Activated CD8-positive, alpha-beta memory T cell treated with anti-CD3 and anti-CD28 coated beads, Interleukin-2, amount 10 ng/mL, durations not matched to agents 7 days and 5 days (primary cell): ENCODE results near the gene DHX15. TPM values are rescaled to one million over a fixed set of nuclear protein-coding genes. Genes with fewer than 3 reads are reported as not detected.

Source experiments
- ATAC-seq: fragments of 150-1000 bp; cut with Tn5 transposase; one replicate; pipeline ENCODE4 v1.10.0; 2021; ENCODE audit warnings: moderate library complexity
- CTCF ChIA-PET: fragments of 350-600 bp; sonication (Branson Sonifier 250); formaldehyde crosslinking; loops from one replicate; lab custom pipeline; 2021; ENCODE audit warnings: antibody characterized with exemption; lab: Charles Lee
- DNase-seq: peaks from one replicate; pipeline ENCODE4 v3.0.0-alpha.2; 2020
- H3K27ac Mint-ChIP-seq: one replicate; pipeline ENCODE4 v1.8.0; 2021; ENCODE audit warnings: mild to moderate bottlenecking, mixed read lengths
- H3K27me3 Mint-ChIP-seq: one replicate; pipeline ENCODE4 v1.8.0; 2021; ENCODE audit warnings: mixed read lengths
- H3K36me3 Mint-ChIP-seq: one replicate; pipeline ENCODE4 v1.8.0; 2021; ENCODE audit warnings: mild to moderate bottlenecking, mixed read lengths
- H3K4me1 Mint-ChIP-seq: one replicate; pipeline ENCODE4 v1.8.0; 2021; ENCODE audit warnings: mixed read lengths
- H3K4me3 Mint-ChIP-seq: one replicate; pipeline ENCODE4 v1.8.0; 2021; ENCODE audit warnings: mild to moderate bottlenecking, moderate library complexity, mixed read lengths
- H3K9me3 Mint-ChIP-seq: one replicate; pipeline ENCODE4 v1.8.0; 2022; ENCODE audit warnings: low read depth, mixed read lengths
- total RNA-seq, 2 experiments: library from RNA; stranded (reverse); gene quantifications; one replicate each; pipeline ENCODE4 v1.2.3, GENCODE V29; 2021

DHX15 gene
- total RNA-seq, 2 experiments from 2014 or later = 180 to 196 TPM

DNA sequence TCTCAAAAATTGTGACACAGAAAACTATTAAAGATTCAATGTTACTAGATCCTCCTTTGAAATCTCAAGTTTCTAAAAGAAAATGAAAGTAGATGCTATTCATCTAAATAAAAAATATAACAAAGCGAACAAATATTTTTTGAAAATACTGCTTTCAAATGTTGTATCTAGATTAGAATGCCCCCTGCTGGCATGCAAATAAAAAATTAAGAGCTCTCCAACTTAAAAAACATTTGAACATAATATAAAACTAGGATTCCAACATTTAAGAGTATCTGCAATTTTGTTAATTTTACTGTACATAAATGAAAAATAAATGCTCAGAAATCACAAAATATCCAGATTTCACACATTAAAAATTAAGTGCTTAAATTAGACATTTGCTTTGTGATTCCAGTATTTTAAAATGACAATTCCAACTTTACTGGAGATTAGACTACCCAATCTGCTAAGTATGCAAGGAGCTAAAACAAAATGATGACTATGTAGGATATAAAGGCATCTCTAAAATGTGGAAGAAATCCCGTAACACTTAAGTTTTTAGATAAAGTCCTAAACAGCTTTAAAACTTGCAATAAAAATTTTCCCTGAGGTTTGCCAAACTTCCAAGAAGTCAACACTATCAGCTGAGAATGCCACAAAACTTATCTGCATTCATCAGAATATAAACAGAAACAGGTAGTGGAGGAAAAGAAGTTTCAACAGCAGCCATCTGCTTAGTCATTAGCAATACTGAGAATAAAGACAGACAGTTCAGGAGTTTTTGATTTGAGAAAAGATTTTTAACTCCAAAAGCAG, 32.7 kb downstream of the DHX15 start:
- Mint-ChIP-seq H3K4me3 (no peak overlapping the region), H3K27me3 (no peaks in the 10 kb centered on the region), H3K9me3 (no peaks in the 10 kb centered on the region), H3K27ac (peak overlapping the region; percentile 46), H3K4me1 (peaks cover 45% of the 10 kb centered on the region), H3K36me3 (peaks cover 59% of the 10 kb centered on the region)
- CTCF ChIA-PET = interaction anchor here (0.7 to 2.7 kb wide), 15 partner anchors 9 to 81 kb away, joined by 3 to 9 read pairs (median 4); partner anchors contain the start of gene DHX15
- ATAC-seq = peak; percentile 33
- DNase-seq = no peak

DNA sequence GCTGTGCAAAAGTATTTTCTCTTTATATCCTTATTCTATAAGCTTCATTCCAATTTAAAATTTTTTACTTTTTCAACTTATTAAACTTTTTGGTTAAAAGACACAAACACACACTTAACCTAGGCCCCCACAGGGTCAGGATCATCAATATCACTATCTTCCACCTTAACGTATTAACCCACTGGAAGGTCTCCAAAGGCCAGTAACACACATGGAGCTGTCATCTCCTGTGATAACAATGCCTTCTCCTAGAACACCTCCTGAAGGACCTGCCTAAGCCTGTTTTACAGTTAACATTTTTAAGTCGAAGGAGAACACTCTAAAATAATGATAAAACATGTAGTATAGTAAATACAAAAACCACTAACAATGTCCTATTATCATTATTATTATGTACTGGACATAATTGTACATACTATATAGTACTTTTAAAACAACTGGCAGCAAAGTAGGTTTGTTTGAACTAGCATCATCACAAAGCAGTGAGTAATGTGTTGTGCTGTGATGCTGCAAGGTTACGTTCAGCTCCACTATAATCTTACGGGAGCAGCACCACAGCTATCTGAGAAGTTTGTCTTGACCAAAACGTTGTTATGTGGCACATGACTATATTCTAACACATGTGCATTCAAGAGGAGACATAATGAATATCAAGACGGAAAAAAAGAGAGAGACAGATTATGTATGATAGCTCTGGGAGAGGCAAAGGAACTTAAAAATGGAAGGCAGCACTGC, 33.7 kb downstream of the DHX15 start:
- H3K27ac Mint-ChIP-seq = no peak overlapping the region
- H3K4me1 Mint-ChIP-seq = peaks cover 42% of the 10 kb centered on the region
- CTCF ChIA-PET = interaction anchor here (1.0 to 2.7 kb wide), 8 partner anchors 12 to 38 kb away, joined by 3 to 9 read pairs (median 5); partner anchors contain the start of gene DHX15
- H3K36me3 Mint-ChIP-seq = peaks cover 55% of the 10 kb centered on the region
- H3K27me3 Mint-ChIP-seq = no peaks in the 10 kb centered on the region
- ATAC-seq (no peak), DNase-seq (no peak)
- no peak overlapping the region for H3K4me3 Mint-ChIP-seq
- H3K9me3 Mint-ChIP-seq = no peaks in the 10 kb centered on the region

DNA sequence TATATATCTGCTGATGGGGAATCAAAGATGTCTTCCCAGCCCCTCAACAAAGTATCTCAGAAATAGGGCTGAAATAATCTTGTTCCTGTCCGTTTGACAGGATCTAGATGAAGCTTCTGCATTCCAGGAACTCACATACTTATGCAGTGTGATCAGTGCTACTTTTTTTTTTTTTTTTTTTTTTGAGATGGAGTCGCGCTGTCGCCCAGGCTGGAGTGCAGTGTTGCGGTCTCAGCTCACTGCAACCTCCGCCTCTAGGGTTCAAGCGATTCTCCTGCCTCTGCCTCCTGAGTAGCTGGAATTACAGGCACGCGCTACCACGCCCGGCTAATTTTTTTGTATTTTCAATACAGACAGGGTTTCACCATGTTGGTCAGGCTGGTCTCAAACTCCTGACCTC, 36.4 kb downstream of the DHX15 start:
- no peak for DNase-seq
- Mint-ChIP-seq H3K9me3 (no peaks in the 10 kb centered on the region), H3K27me3 (no peaks in the 10 kb centered on the region), H3K4me3 (no peak overlapping the region), H3K27ac (no peak overlapping the region), H3K36me3 (peaks cover 50% of the 10 kb centered on the region), H3K4me1 (peaks cover 56% of the 10 kb centered on the region)
- CTCF ChIA-PET = no interaction called here
- no peak for ATAC-seq

DNA sequence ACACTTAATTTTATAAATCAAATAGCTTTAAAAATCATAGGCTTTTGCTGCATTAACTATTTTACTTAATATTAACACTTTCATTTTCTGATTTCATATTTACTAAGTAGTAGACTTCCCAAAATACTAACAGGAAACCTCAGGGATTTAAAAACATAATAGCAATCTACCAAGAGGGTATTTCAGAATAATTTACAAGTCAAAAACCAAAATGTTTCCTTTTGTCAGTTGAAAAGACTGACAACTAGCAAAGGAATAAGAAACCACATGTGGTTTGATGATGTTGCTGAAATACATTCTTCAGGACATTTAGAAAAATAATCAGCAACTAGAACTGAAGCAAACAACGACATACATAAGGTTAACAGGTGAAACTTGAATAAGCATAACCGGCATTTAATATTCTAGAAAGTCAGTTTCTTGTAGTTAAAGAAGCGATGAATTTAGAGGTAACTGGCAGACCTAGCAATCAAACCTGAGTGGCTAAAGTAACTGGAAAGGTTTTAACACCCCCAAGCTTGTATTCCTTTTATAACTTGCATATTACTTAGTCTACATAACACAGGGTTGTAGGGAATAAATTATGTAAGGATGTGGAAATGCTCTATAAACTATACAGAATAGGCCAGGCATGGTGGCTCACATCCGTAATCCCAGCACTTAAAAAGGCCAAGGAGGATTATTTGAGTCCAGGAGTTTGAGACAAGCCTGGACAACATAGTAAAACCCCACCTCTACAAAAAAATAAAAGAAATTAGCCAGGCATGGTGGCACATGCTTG, 40.0 kb downstream of the DHX15 start:
- CTCF ChIA-PET = no interaction called here
- no peaks in the 10 kb centered on the region for H3K27me3 Mint-ChIP-seq
- no peak overlapping the region for H3K4me3 Mint-ChIP-seq
- H3K9me3 Mint-ChIP-seq = no peaks in the 10 kb centered on the region
- no peak for DNase-seq
- ATAC-seq = no peak
- peak overlapping the region; percentile 46 for H3K27ac Mint-ChIP-seq
- H3K36me3 Mint-ChIP-seq = peaks cover 62% of the 10 kb centered on the region
- peaks cover 51% of the 10 kb centered on the region for H3K4me1 Mint-ChIP-seq

DNA sequence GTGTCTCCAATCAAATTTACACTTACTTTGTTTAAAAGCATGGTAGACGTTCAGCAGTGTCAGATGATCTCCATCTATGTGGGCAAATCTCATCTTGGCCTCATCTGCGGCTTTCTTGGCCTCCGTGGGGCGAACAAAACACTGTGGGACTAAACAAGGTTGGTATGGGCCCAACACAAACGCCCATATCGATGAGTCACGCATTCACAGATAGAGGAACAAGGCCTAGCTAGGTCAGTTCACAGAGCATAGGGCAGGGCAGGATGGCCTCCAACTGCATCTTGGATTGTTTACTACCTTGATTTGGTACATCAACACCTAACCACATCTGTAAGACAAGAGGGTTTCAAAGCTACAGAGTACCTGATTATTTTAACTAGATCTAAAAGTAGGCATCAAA, 47.3 kb downstream of the DHX15 start:
- H3K36me3 Mint-ChIP-seq = peaks cover 62% of the 10 kb centered on the region
- H3K9me3 Mint-ChIP-seq = no peaks in the 10 kb centered on the region
- no peaks in the 10 kb centered on the region for H3K27me3 Mint-ChIP-seq
- ATAC-seq = no peak
- H3K4me1 Mint-ChIP-seq = peaks cover 28% of the 10 kb centered on the region
- H3K27ac Mint-ChIP-seq = no peak overlapping the region
- DNase-seq = no peak
- CTCF ChIA-PET = interaction anchor here (1.5 kb wide), 1 partner anchor 14 kb away, joined by 6 read pairs; no protein-coding TSS in a partner anchor
- no peak overlapping the region for H3K4me3 Mint-ChIP-seq

DNA sequence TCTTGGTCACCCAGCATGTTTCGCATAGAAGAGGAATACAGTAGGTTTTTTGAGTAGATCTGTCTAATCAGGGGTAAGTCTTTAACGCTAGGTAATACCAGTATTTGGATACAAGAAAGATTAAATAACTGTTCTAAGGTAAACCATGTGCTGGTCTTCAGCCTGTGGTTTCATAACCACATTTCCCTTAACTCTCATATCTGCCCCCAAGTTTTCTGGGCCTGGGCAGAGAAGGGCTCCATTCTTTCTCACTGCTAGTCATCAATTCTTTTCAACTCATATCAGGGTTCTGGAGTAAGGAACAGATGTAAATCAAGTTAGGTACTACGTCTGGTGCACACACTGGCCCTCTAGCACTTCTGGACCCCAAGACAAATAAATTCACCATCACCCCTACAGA, 49.0 kb downstream of the DHX15 start:
- peaks cover 26% of the 10 kb centered on the region for H3K4me1 Mint-ChIP-seq
- DNase-seq = no peak
- H3K4me3 Mint-ChIP-seq = no peak overlapping the region
- H3K36me3 Mint-ChIP-seq = peaks cover 52% of the 10 kb centered on the region
- CTCF ChIA-PET = no interaction called here
- ATAC-seq = no peak
- H3K27ac Mint-ChIP-seq = peak overlapping the region; percentile 43
- no peaks in the 10 kb centered on the region for H3K9me3 Mint-ChIP-seq
- no peaks in the 10 kb centered on the region for H3K27me3 Mint-ChIP-seq

DNA sequence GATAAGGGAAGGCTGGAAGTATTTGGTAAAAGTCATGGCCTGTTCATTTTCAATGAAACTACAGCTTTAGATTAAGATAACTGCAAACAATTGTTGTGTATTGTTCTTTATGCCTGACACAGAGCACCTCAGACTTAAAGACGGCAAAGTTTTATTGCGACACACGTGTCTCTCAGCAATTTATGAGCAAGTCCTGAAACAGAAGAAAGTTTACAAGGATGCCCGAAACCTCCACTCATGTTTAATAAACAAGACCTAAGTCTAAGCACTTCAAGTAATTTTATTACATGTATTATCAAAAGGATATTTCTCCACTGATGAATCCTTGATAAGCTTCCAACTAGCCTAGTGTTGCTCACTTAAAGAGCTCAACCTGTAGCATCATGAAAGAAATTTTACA, 51.0 kb downstream of the DHX15 start:
- Mint-ChIP-seq H3K9me3 (no peaks in the 10 kb centered on the region), H3K27ac (no peak overlapping the region), H3K27me3 (no peaks in the 10 kb centered on the region), H3K4me1 (peaks cover 16% of the 10 kb centered on the region), H3K36me3 (peaks cover 52% of the 10 kb centered on the region), H3K4me3 (no peak overlapping the region)
- no peak for ATAC-seq
- DNase-seq = no peak
- CTCF ChIA-PET = interaction anchor here (0.8 kb wide), 1 partner anchor 18 kb away, joined by 3 read pairs; no protein-coding TSS in a partner anchor

DNA sequence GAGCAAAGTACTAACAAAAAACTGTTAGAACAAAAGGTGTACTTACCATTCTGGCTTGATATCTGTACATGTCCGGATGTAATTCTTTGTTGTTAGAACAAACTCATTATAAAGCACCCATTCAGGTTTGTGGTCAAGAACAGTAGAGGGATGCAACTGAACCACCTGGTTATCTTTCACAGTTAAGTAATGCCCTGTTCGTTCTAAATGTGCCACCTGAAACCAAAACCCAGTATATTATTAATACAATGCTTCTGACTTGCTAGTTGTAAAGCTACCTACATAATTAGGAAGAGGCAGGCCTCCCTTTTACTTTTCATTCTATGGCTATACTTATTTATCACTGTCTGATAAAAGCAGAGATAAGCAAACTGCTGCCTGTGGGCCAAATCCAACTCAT, 54.8 kb downstream of the DHX15 start:
- Mint-ChIP-seq H3K4me3 (no peak overlapping the region), H3K27me3 (no peaks in the 10 kb centered on the region), H3K27ac (no peak overlapping the region), H3K4me1 (peaks cover 2% of the 10 kb centered on the region), H3K9me3 (no peaks in the 10 kb centered on the region), H3K36me3 (peaks cover 60% of the 10 kb centered on the region)
- DNase-seq (no peak), ATAC-seq (no peak)
- CTCF ChIA-PET = interaction anchor here (1.2 kb wide), 1 partner anchor 15 kb away, joined by 3 read pairs; no protein-coding TSS in a partner anchor

DNA sequence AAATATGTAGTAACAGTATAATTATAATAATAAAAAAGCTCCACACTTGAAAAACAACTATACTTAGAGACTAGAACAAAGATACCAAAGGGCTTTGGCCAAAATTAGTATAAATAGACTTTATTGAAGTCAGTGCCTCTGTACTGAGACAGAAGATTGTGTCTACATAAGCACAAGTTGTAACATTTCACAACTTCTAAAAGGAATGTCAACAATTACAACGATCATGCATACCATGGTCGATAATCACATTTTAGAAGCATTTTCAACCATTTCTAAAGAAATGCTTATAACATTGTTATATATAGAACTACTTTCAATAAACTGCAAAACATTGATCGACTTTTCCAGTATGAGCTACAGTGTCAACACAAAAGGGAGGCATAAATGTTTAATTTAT, 57.0 kb downstream of the DHX15 start:
- Mint-ChIP-seq H3K4me1 (peaks cover 9% of the 10 kb centered on the region), H3K27me3 (no peaks in the 10 kb centered on the region), H3K4me3 (no peak overlapping the region), H3K36me3 (peaks cover 62% of the 10 kb centered on the region), H3K27ac (no peak overlapping the region), H3K9me3 (no peaks in the 10 kb centered on the region)
- DNase-seq (no peak), ATAC-seq (no peak)
- CTCF ChIA-PET = interaction anchor here (1.6 to 2.1 kb wide), 2 partner anchors 24 to 39 kb away, joined by 5 read pairs; no protein-coding TSS in a partner anchor

DNA sequence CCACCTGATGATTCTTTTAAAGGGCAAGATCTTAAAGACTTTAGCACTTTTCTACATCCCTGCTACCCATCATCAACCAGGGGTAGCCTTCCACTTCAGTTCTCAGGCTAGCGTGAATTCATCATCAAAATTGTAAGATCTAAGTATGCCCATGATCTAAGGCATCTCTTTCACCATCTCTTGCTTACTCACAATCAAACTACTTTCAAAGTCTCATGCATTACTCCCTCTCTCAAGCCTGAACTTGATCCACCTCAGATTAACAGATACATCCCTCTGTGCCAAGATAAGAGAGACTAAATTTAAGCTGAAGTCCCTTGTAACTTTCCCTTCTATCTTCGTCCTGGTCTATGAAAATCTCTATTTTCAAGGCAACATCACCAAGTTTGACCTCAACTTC, 62.8 kb downstream of the DHX15 start:
- H3K27me3 Mint-ChIP-seq = no peaks in the 10 kb centered on the region
- no peak overlapping the region for H3K4me3 Mint-ChIP-seq
- no peak for ATAC-seq
- no peak overlapping the region for H3K27ac Mint-ChIP-seq
- no peak for DNase-seq
- CTCF ChIA-PET = interaction anchor here (1.6 kb wide), 1 partner anchor 48 kb away, joined by 4 read pairs; no protein-coding TSS in a partner anchor
- H3K36me3 Mint-ChIP-seq = peaks cover 61% of the 10 kb centered on the region
- no peaks in the 10 kb centered on the region for H3K9me3 Mint-ChIP-seq
- H3K4me1 Mint-ChIP-seq = peaks cover 21% of the 10 kb centered on the region

DNA sequence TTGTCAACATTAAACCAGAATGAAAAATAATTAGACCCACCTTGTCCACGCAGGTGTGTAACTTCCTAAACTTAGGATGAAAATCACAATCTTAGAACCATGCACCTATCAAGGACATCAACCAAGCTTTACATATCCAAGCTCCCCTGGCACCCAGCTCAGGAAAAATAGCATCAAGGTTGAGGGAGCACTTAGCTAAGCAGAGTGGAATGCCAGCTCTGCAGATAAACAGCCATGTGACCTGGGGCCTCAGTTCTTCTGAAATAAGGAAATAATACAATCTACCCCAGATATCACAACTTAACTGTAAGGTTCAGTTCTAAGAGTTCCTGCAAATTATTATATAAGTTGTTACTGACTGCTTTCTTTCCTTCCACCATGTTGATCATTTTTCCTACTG, 64.7 kb downstream of the DHX15 start:
- Mint-ChIP-seq H3K36me3 (peaks cover 53% of the 10 kb centered on the region), H3K9me3 (no peaks in the 10 kb centered on the region), H3K4me1 (peaks cover 19% of the 10 kb centered on the region), H3K4me3 (no peak overlapping the region), H3K27me3 (no peaks in the 10 kb centered on the region), H3K27ac (peak overlapping the region; percentile 24)
- CTCF ChIA-PET = no interaction called here
- ATAC-seq (no peak), DNase-seq (no peak)

DNA sequence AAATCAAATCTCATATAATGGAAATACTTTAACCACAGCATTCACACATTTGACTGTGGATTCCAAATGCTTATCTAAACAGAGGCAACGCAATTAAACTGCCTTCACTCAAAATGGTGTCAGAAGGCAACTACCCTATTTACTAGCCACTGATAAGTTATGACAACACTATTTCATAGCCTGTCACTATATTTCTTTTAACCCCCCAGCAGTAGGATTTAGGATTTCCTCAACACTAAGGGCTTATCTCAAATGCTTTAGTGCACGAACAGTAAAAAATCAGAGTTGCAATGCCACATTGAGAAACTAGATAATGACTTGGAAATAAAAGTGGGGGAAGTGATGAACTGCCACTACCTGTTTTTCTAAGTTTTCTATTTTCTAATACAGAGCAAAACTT, 66.7 kb downstream of the DHX15 start:
- no peak overlapping the region for H3K4me3 Mint-ChIP-seq
- H3K4me1 Mint-ChIP-seq = peaks cover 15% of the 10 kb centered on the region
- no peak overlapping the region for H3K27ac Mint-ChIP-seq
- ATAC-seq (no peak), DNase-seq (no peak)
- H3K27me3 Mint-ChIP-seq = no peaks in the 10 kb centered on the region
- no peaks in the 10 kb centered on the region for H3K9me3 Mint-ChIP-seq
- peaks cover 42% of the 10 kb centered on the region for H3K36me3 Mint-ChIP-seq
- CTCF ChIA-PET = no interaction called here

DNA sequence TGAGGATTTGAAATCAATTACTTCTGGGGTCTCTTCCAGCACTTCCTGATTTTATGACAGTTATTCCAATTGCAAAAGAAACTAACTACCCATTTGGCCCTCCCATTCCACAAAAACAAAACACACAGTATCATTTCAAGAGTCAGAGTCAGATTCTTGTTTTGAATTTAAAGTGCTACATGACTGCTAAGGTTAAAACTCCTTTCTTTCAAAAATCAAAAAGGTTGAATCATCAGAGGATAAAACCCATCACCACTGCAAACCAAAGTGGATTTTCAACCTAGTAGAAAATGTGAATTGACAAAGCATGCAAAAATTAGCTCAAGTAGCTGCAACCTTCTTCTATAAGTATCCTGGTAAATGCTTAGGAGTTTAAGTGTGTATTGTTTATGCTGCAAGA, 67.4 kb downstream of the DHX15 start:
- Mint-ChIP-seq H3K27me3 (no peaks in the 10 kb centered on the region), H3K4me3 (no peak overlapping the region), H3K27ac (no peak overlapping the region), H3K9me3 (no peaks in the 10 kb centered on the region), H3K4me1 (peaks cover 11% of the 10 kb centered on the region), H3K36me3 (peaks cover 38% of the 10 kb centered on the region)
- DNase-seq (no peak), ATAC-seq (no peak)
- CTCF ChIA-PET = no interaction called here
